Transverse colon (tissue), 4 donors: ENCODE measurements around the gene PCNX4. TPM values are rescaled to one million over a fixed set of nuclear protein-coding genes. Genes with fewer than 3 reads are reported as not detected.

Experiments
- DNase-seq: peaks from one replicate; pipeline ENCODE4 v3.0.0-alpha.2; 2019
- H3K27ac ChIP-seq, 4 donors: fragments of 200-600 bp; sonication (generic); 2 replicates each; pipeline ENCODE4 v1.5.1; 2016 to 2018; ENCODE audit warnings: inconsistent platforms in 4 of 4
- H3K27me3 ChIP-seq: fragments of 200-600 bp; sonication (generic); 2 replicates; pipeline ENCODE4 v1.5.1; 2017; ENCODE audit warnings: inconsistent platforms
- H3K36me3 ChIP-seq, 4 donors: fragments of 200-600 bp; sonication (generic); 2 replicates each; pipeline ENCODE4 v1.5.1; 2017 to 2019; ENCODE audit warnings: inconsistent platforms in 4 of 4
- H3K4me1 ChIP-seq, 4 donors: fragments of 200-600 bp; sonication (generic); 2 replicates each; pipeline ENCODE4 v1.5.1; 2017 to 2020; ENCODE audit warnings: inconsistent platforms in 4 of 4
- H3K4me3 ChIP-seq, 4 donors: fragments of 200-600 bp; sonication (generic); 1 replicate in 1 of 4; 2 replicates in 3 of 4; pipeline versions ENCODE4 v1.5.1 to v1.6.1; 2017 to 2019; ENCODE audit warnings: inconsistent platforms in 4 of 4
- H3K9me3 ChIP-seq, 2 donors: fragments of 200-600 bp; sonication (generic); 2 replicates each; pipeline ENCODE4 v1.5.1; 2017 to 2019; ENCODE audit warnings: inconsistent platforms in 2 of 2
- CTCF ChIP-seq, 5 experiments: fragments of 200-600 bp in 3 of 5; fragments of 450-650 bp in 2 of 5; sonication (generic) in 3 of 5; IDR thresholded peaks; 1 replicate in 2 of 5; 2 replicates in 3 of 5; pipeline ENCODE4 v1.5.1; 2016 to 2017; ENCODE audit warnings: antibody characterized with exemption in 5 of 5, inconsistent platforms in 3 of 5, mild to moderate bottlenecking in 2 of 5, moderate library complexity in 1 of 5
- EP300 ChIP-seq: sonication (generic); formaldehyde crosslinking; IDR thresholded peaks from one replicate; pipeline ENCODE4 v1.6.1; 2017; ENCODE audit warnings: antibody characterized with exemption, low read depth
- POLR2A ChIP-seq: fragments of 450-650 bp; IDR thresholded peaks from one replicate; pipeline ENCODE4 v1.6.1; 2016; ENCODE audit warnings: antibody characterized with exemption, mild to moderate bottlenecking, moderate library complexity
- POLR2AphosphoS5 ChIP-seq, 3 donors: sonication (generic); formaldehyde crosslinking; IDR thresholded peaks; one replicate each; pipeline ENCODE4 v1.6.1; 2016; ENCODE audit warnings: antibody characterized with exemption in 3 of 3
- WGBS, 2 donors: methylation state at CpG; one replicate each; pipeline ENCODE4 v1.1.5; 2018; ENCODE audit warnings: low coverage in 1 of 2; 5-methylcytosine and 5-hydroxymethylcytosine counted together
- in situ Hi-C, 4 donors: fragments of 200-750 bp; cut with MboI; loops; one replicate each; pipeline versions ENCODE4 v1.15.0 to v1.15.1; 2017; ENCODE audit warnings: low sequenced_read_pairs in 3 of 4, low pct_ligation_motif_present in 1 of 4, low pct_unique_long_range_greater_than_20kb in 1 of 4
- intact Hi-C: fragments of 100-400 bp; cut with DNase I; formaldehyde crosslinking; loops from one replicate; pipeline ENCODE4 v1.15.1; 2023; ENCODE audit warnings: low total_unique reads
- total RNA-seq, 4 donors: library from RNA; depleted of rRNA; stranded (reverse); fragments of >200 nt; gene quantifications; one replicate each; pipeline ENCODE4 v1.1.0, GENCODE V29; 2016

PCNX4 gene
- total RNA-seq, 4 donors from 2014 or later = 32.9 to 118 (median 54.8) TPM

GRCh38 chr14:60101786-60102185 lies 10.1 kb downstream of the PCNX4 start:
- in situ Hi-C loops = no loop called here
- H3K4me3 ChIP-seq = no peak overlapping the region
- intact Hi-C loops = no loop called here
- no peaks in the 10 kb centered on the region for H3K36me3 ChIP-seq
- no peak for DNase-seq
- no peaks in the 10 kb centered on the region for H3K27me3 ChIP-seq
- peaks cover 0 to 10% (median 0%) of the 10 kb centered on the region in 4 donors for H3K4me1 ChIP-seq
- no peaks in the 10 kb centered on the region for H3K9me3 ChIP-seq
- no peak overlapping the region for H3K27ac ChIP-seq
- TF ChIP-seq EP300 (no peak), POLR2A (no peak), POLR2AphosphoS5 (IDR thresholded peaks at IDR 0.05) (no peak), CTCF (IDR thresholded peaks at IDR 0.05) (no peak)
- 93% methylated on average over 1 of the region's 1 CpG for WGBS, 2 donors

DNA sequence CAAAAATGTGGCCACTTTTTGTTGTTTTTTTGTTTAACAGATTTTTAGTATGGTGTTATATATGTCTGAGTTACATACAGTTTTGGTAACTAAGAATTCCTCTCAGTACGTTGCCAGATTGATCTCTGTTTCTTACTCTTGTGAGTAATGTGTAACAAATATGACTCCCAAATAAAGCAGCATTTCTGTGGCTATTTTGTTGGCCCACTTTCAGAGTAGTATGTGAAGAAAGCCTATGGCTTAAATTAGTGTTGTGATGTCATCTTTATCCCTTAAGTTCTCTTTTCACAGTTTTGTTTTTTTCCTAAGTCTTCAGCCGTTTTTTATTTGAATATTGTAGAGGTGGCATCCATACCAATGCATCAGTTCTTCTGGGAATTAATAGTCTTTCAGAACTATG lies 10.7 kb downstream of the PCNX4 start:
- in situ Hi-C loops = no loop called here
- DNase-seq = no peak
- Histone ChIP-seq H3K4me3 (no peak overlapping the region), H3K4me1 (peaks cover 0 to 10% (median 0%) of the 10 kb centered on the region in 4 donors), H3K36me3 (no peaks in the 10 kb centered on the region), H3K9me3 (no peaks in the 10 kb centered on the region), H3K27ac (no peak overlapping the region), H3K27me3 (no peaks in the 10 kb centered on the region)
- intact Hi-C loops = no loop called here
- WGBS, 2 donors = 52 to 57% methylated on average over 2 of the region's 2 CpGs
- TF ChIP-seq EP300 = no peak

DNA sequence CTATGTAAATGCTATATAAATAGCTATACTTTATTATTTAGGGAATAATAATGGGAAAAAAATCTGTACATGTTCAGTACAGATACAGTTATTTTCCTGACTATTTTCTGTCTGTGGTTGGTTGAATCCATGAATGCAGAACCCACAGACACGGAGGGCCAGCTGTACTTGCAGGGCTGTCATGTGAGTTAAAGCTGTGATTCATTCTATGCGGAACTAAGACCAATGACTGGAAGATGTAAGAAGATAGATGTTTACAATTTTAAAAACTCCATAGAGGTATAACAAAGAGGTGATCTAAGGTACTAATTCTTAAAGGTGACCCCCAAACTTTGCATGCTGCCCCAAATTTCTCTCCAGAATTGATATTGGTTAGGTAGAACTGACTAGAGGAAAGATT lies 14.6 kb downstream of the PCNX4 start:
- intact Hi-C loops = no loop called here
- Histone ChIP-seq H3K36me3 (no peaks in the 10 kb centered on the region), H3K9me3 (no peaks in the 10 kb centered on the region), H3K27ac (no peak overlapping the region), H3K27me3 (no peaks in the 10 kb centered on the region), H3K4me1 (peaks cover 0 to 10% (median 0%) of the 10 kb centered on the region in 4 donors), H3K4me3 (no peak overlapping the region)
- in situ Hi-C loops = no loop called here
- TF ChIP-seq POLR2A (no peak), CTCF (IDR thresholded peaks at IDR 0.05) (no peak), POLR2AphosphoS5 (IDR thresholded peaks at IDR 0.05) (no peak), EP300 (no peak)
- WGBS, 2 donors = 34 to 56% methylated on average over 2 of the region's 2 CpGs
- DNase-seq = no peak

DNA sequence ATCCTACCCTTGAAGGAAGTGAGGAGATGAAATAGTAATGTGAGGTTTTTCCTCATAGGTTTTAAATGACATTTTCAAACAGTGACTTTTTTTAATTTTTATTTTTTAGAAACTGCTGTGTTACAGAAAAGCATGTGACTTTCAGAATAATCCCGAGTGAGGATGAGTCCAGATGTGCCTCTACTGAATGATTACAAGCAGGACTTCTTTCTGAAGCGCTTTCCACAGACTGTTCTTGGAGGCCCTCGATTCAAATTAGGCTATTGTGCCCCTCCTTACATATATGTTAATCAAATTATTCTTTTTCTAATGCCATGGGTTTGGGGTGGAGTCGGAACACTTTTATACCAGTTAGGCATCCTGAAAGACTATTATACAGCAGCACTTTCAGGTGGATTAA lies 15.8 kb downstream of the PCNX4 start:
- Histone ChIP-seq H3K4me3 (no peak overlapping the region), H3K4me1 (peaks cover 0 to 9% (median 0%) of the 10 kb centered on the region in 4 donors), H3K27ac (no peak overlapping the region), H3K9me3 (no peaks in the 10 kb centered on the region), H3K36me3 (no peaks in the 10 kb centered on the region), H3K27me3 (no peaks in the 10 kb centered on the region)
- 81 to 88% methylated on average over 4 of the region's 4 CpGs for WGBS, 2 donors
- in situ Hi-C loops = no loop called here
- DNase-seq = no peak
- intact Hi-C loops = no loop called here
- TF ChIP-seq EP300 = no peak
- TF ChIP-seq CTCF (IDR thresholded peaks at IDR 0.05) = no peak
- no peak for TF ChIP-seq POLR2AphosphoS5 (IDR thresholded peaks at IDR 0.05)
- no peak for TF ChIP-seq POLR2A

GRCh38 chr14:60111732-60112131 lies 20.0 kb downstream of the PCNX4 start:
- 84 to 89% methylated on average over 2 of the region's 2 CpGs for WGBS, 2 donors
- in situ Hi-C loops (no loop called here), intact Hi-C loops (no loop called here)
- Histone ChIP-seq H3K4me3 (no peak overlapping the region), H3K4me1 (no peaks in the 10 kb centered on the region), H3K9me3 (no peaks in the 10 kb centered on the region), H3K36me3 (peaks cover 0 to 14% (median 4%) of the 10 kb centered on the region in 4 donors), H3K27ac (no peak overlapping the region), H3K27me3 (no peaks in the 10 kb centered on the region)
- DNase-seq = no peak
- TF ChIP-seq CTCF (IDR thresholded peaks at IDR 0.05) = no peak
- TF ChIP-seq POLR2A = no peak
- TF ChIP-seq EP300 = no peak
- TF ChIP-seq POLR2AphosphoS5 (IDR thresholded peaks at IDR 0.05) = no peak
